OCI-LY1 (cell line): ENCODE data around the gene MDC1.
"Not testable (repeated sequence)": the region's sequence is repeated elsewhere in the genome, so short reads cannot be mapped to it uniquely, and the experiment has no call there.

Experiments
- H2AFZ ChIP-seq: fragments of 200-600 bp; sonication (generic), shearing (Covaris generic); 2 replicates; pipeline ENCODE4 v1.6.0; 2014; ENCODE audit warnings: antibody characterized with exemption, mild to moderate bottlenecking, low read length
- H3F3A ChIP-seq: fragments of 200-600 bp; sonication (generic), shearing (Covaris generic); 2 replicates; pipeline ENCODE4 v1.6.0; 2014; ENCODE audit warnings: mild to moderate bottlenecking, antibody characterized with exemption, low read length, moderate library complexity; ENCODE audit not compliant: insufficient read depth
- H3K27ac ChIP-seq: fragments of 200-600 bp; sonication (generic); 2 replicates; pipeline ENCODE4 v1.5.1; 2014; ENCODE audit warnings: low read length, mixed run types, mild to moderate bottlenecking, low read depth; ENCODE audit not compliant: poor library complexity, severe bottlenecking
- H3K27me3 ChIP-seq: fragments of 200-600 bp; sonication (generic); 2 replicates; pipeline ENCODE4 v1.6.0; 2014; ENCODE audit warnings: antibody characterized with exemption, mild to moderate bottlenecking, low read length, moderate library complexity; ENCODE audit not compliant: insufficient read depth
- H3K36me3 ChIP-seq: fragments of 200-600 bp; sonication (generic); 2 replicates; pipeline ENCODE4 v1.6.1; 2014; ENCODE audit warnings: mild to moderate bottlenecking, antibody characterized with exemption, low read length, moderate library complexity, mixed read lengths; ENCODE audit not compliant: insufficient read depth
- H3K4me1 ChIP-seq: fragments of 200-600 bp; sonication (generic); 2 replicates; pipeline ENCODE4 v1.5.1; 2014; ENCODE audit warnings: mild to moderate bottlenecking, low read length, moderate library complexity; ENCODE audit not compliant: insufficient read depth, severe bottlenecking
- H3K4me2 ChIP-seq: fragments of 200-600 bp; sonication (generic), shearing (Covaris generic); 2 replicates; pipeline ENCODE4 v1.6.1; 2014; ENCODE audit warnings: low read length
- H3K4me3 ChIP-seq: fragments of 200-600 bp; sonication (generic); 2 replicates; pipeline ENCODE4 v1.5.1; 2014; ENCODE audit warnings: low read length, low read depth, mild to moderate bottlenecking, mixed read lengths; ENCODE audit not compliant: poor library complexity, severe bottlenecking
- H3K79me2 ChIP-seq: fragments of 200-600 bp; shearing (Covaris generic); 2 replicates; pipeline ENCODE4 v1.6.1; 2016; ENCODE audit warnings: mixed run types, low read length, mixed read lengths; ENCODE audit not compliant: insufficient read depth
- H3K9ac ChIP-seq: fragments of 200-600 bp; sonication (generic), shearing (Covaris generic); 2 replicates; pipeline ENCODE4 v1.6.1; 2014; ENCODE audit warnings: mild to moderate bottlenecking, low read length, mixed read lengths
- H3K9me2 ChIP-seq: fragments of 200-600 bp; sonication (generic), shearing (Covaris generic); 2 replicates; pipeline ENCODE4 v1.6.1; 2014; ENCODE audit warnings: low read depth, mild to moderate bottlenecking, low read length, mixed read lengths
- H3K9me3 ChIP-seq: fragments of 200-600 bp; shearing (Covaris generic); 2 replicates; pipeline ENCODE4 v1.6.1; 2014; ENCODE audit warnings: low read length, mixed read lengths
- H4K20me1 ChIP-seq: fragments of 200-600 bp; sonication (generic), shearing (Covaris generic); 2 replicates; pipeline ENCODE4 v1.6.0; 2016; ENCODE audit warnings: mild to moderate bottlenecking, low read length; ENCODE audit not compliant: insufficient read depth
- CTCF ChIP-seq: fragments of 200-600 bp; sonication (generic), shearing (Covaris generic); IDR thresholded peaks from 2 replicates; pipeline ENCODE4 v1.5.1; 2017; ENCODE audit warnings: mild to moderate bottlenecking, antibody characterized with exemption, low read length, moderate library complexity, mixed read lengths
- EZH2 ChIP-seq: fragments of 200-600 bp; sonication (generic), shearing (Covaris generic); IDR thresholded peaks from 2 replicates; pipeline ENCODE4 v1.8.0; 2017; ENCODE audit warnings: borderline replicate concordance, mixed run types, mild to moderate bottlenecking, antibody characterized with exemption, low read length, moderate library complexity, mixed read lengths

MDC1 gene

GRCh38 chr6:30760549-30760948 is 43.5 kb upstream of the MDC1 start:
- no peaks in the 10 kb centered on the region for H3K79me2 ChIP-seq
- H3K4me1 ChIP-seq: no peaks in the 10 kb centered on the region
- TF ChIP-seq CTCF (no peak), EZH2 (no peak)
- H3K4me2 ChIP-seq: no peak overlapping the region
- no peak overlapping the region for H3K4me3 ChIP-seq
- H3F3A ChIP-seq: no peaks in the 10 kb centered on the region
- no peak overlapping the region for H2AFZ ChIP-seq
- no peaks in the 10 kb centered on the region for H3K9me3 ChIP-seq
- no peak overlapping the region for H3K9ac ChIP-seq
- H4K20me1 ChIP-seq: no peaks in the 10 kb centered on the region
- no peaks in the 10 kb centered on the region; the same call in 1 of the 2 replicates for H3K27me3 ChIP-seq
- H3K9me2 ChIP-seq: no peaks in the 10 kb centered on the region
- H3K27ac ChIP-seq: no peak overlapping the region
- no peaks in the 10 kb centered on the region for H3K36me3 ChIP-seq

DNA sequence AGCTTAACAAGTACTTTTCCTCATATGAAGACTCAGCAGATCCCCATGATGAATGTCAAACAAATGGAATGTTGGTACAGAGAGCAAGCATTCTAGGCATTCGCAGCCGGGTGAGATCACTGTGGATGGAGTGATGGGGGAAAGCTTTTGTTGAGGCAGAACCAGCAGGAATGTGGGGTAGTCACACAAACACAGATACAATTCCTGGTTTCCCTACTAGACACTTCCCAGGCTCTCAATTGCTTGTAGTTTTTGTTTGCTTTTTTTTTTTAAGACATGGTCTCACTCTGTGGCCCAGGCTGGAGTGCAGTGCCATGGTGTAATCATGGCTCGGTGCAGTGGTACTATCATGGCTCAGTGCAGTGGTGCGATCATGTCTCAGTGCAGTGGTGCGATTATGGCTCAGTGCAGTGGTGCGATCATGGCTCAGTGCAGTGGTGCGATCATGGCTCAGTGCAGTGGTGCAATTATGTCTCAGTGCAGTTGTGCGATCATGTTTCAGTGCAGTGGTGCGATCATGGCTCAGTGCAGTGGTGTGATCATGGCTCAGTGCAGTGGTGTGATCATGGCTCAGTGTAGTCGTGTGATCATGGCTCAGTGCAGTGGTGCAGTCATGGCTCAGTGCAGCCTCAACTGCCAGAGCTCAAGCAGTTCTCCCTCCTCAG is 42.6 kb upstream of the MDC1 start:
- Histone ChIP-seq H3K4me2 (no peak overlapping the region), H3K36me3 (no peaks in the 10 kb centered on the region), H3K4me1 (no peaks in the 10 kb centered on the region), H2AFZ (no peak overlapping the region), H3K79me2 (no peaks in the 10 kb centered on the region), H3K27ac (no peak overlapping the region), H3K9ac (no peak overlapping the region), H4K20me1 (no peaks in the 10 kb centered on the region), H3F3A (no peaks in the 10 kb centered on the region), H3K9me2 (no peaks in the 10 kb centered on the region), H3K27me3 (no peaks in the 10 kb centered on the region; the same call in 1 of the 2 replicates), H3K9me3 (no peaks in the 10 kb centered on the region), H3K4me3 (no peak overlapping the region)
- TF ChIP-seq EZH2 (no peak), CTCF (no peak)

GRCh38 chr6:30757261-30757904 is 40.3 kb upstream of the MDC1 start:
- Histone ChIP-seq H3K4me3 (no peak overlapping the region), H3K9me2 (no peaks in the 10 kb centered on the region), H4K20me1 (no peaks in the 10 kb centered on the region), H3K9ac (no peak overlapping the region), H3K9me3 (no peaks in the 10 kb centered on the region), H3K4me1 (no peaks in the 10 kb centered on the region), H3K27ac (no peak overlapping the region), H2AFZ (no peak overlapping the region), H3F3A (no peaks in the 10 kb centered on the region), H3K4me2 (no peak overlapping the region), H3K27me3 (no peaks in the 10 kb centered on the region; the same call in 1 of the 2 replicates), H3K36me3 (no peaks in the 10 kb centered on the region), H3K79me2 (no peaks in the 10 kb centered on the region)
- TF ChIP-seq CTCF (no peak), EZH2 (no peak)

DNA sequence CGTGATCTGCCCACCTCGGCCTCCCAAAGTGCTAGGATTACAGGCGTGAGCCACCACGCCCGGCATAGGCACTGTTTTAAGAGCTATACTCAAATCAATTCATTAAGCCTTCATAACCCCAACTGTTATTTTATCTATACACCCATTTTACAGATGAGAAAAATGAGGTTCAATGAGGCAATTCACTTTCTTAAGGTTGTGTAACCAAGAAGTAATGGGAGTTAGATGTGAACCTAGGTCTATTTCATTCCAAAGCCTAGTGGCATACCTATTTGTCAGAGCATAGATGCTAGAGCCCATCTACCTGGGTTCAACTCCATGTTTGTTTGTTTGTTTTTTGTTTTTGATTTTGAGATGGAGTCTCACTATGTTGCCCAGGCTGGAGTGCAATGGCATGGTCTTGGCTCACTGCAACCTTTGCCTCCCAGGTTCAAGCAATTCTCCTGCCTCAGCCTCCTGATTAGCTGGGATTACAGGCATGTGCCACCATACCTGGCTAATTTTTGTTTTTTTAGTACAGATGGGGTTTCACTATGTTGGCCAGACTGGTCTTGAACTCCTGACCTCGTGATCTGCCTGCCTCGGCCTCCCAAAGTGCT is 39.4 kb upstream of the MDC1 start:
- H3F3A ChIP-seq, H3K4me3 ChIP-seq, H3K27ac ChIP-seq, H3K9ac ChIP-seq, H3K4me1 ChIP-seq, H2AFZ ChIP-seq, H3K36me3 ChIP-seq, H3K27me3 ChIP-seq, H3K9me3 ChIP-seq, H3K9me2 ChIP-seq, H3K4me2 ChIP-seq, H3K79me2 ChIP-seq, H4K20me1 ChIP-seq: not testable (repeated sequence)
